Subcutaneous abdominal adipose tissue (tissue), 5 donors: ENCODE measurements around the gene ASH1L.
"Not testable (repeated sequence)": the region's sequence is repeated elsewhere in the genome, so short reads cannot be mapped to it uniquely, and the experiment has no call there.

Experiments used
- H3K27ac ChIP-seq: one replicate; pipeline ENCODE4 v1.7.0; 2013; ENCODE audit warnings: low read depth, mild to moderate bottlenecking, inconsistent platforms, low read length, moderate library complexity
- H3K27me3 ChIP-seq, 5 donors: one replicate each; pipeline ENCODE4 v1.7.0; 2013; ENCODE audit warnings: low read length in 5 of 5, inconsistent platforms in 1 of 5; ENCODE audit not compliant: control insufficient read depth in 5 of 5, insufficient read depth in 4 of 5
- H3K36me3 ChIP-seq, 5 donors: one replicate each; pipeline ENCODE4 v1.7.0; 2013; ENCODE audit warnings: low read length in 5 of 5; ENCODE audit not compliant: control insufficient read depth in 5 of 5, insufficient read depth in 5 of 5
- H3K4me1 ChIP-seq, 5 donors: one replicate each; pipeline ENCODE4 v1.7.0; 2013; ENCODE audit warnings: low read length in 5 of 5, mild to moderate bottlenecking in 3 of 5, moderate library complexity in 1 of 5; ENCODE audit not compliant: control insufficient read depth in 5 of 5, insufficient read depth in 5 of 5
- H3K4me3 ChIP-seq, 5 donors: one replicate each; pipeline ENCODE4 v1.7.0; 2013; ENCODE audit warnings: low read length in 5 of 5, low read depth in 1 of 5
- H3K9ac ChIP-seq, 5 donors: one replicate each; pipeline ENCODE4 v1.7.0; 2013; ENCODE audit warnings: low read length in 5 of 5, mild to moderate bottlenecking in 4 of 5, moderate library complexity in 3 of 5
- H3K9me3 ChIP-seq, 5 donors: one replicate each; pipeline ENCODE4 v1.7.0; 2013; ENCODE audit warnings: low read length in 5 of 5; ENCODE audit not compliant: control insufficient read depth in 5 of 5
- donor health status: healthy.
- donor health status: healthy.
- donor health status: healthy.
- donor health status: healthy.
- donor health status: healthy.

ASH1L gene

DNA sequence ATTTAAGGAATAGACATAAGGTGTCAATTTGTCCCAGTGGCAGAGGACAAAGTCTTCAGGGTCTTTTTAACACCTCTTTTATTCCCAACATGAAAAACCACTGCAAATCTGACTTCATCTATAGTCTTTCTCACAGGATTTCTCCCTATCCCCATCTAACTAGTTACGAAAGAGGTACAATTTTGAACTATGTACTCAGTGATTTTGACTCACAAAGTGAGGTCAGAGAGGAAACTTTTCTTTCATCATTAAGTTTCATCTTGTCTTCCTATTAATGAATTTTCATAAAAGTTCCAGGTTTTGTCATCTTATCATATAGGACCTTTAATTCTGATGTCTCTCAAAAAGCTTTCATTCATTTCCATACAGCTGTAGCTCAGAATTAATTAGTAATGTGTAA lies 63.3 kb downstream of the ASH1L start:
- H3K36me3 ChIP-seq = no peaks in the 10 kb centered on the region
- H3K9me3 ChIP-seq = no peaks in the 10 kb centered on the region
- no peak overlapping the region for H3K27ac ChIP-seq
- H3K4me1 ChIP-seq = peaks cover 0 to 15% (median 10%) of the 10 kb centered on the region in 5 donors
- H3K27me3 ChIP-seq = no peaks in the 10 kb centered on the region
- H3K4me3 ChIP-seq = no peak overlapping the region
- no peak overlapping the region for H3K9ac ChIP-seq

DNA sequence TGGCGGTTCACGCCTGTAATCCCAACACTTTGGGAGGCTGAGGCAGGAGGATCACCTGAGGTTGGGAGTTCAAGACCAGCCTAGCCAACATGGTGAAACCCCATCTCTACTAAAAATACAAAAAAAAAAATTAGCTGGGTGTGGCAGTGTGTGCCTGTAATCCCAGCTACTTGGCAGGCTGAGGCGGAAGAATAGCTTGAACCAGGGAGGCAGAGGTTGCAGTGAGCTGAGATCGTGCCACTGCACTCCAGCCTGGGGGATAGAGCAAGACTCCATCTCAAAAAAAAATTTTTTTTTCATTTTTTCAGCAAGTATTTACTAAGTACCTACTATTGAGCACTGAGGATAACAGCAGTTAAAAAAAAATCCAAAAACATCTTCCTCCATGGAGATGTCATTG lies 69.0 kb downstream of the ASH1L start:
- not testable (repeated sequence) for H3K36me3 ChIP-seq, H3K27me3 ChIP-seq, H3K4me1 ChIP-seq, H3K9ac ChIP-seq, H3K4me3 ChIP-seq, H3K9me3 ChIP-seq, H3K27ac ChIP-seq

DNA sequence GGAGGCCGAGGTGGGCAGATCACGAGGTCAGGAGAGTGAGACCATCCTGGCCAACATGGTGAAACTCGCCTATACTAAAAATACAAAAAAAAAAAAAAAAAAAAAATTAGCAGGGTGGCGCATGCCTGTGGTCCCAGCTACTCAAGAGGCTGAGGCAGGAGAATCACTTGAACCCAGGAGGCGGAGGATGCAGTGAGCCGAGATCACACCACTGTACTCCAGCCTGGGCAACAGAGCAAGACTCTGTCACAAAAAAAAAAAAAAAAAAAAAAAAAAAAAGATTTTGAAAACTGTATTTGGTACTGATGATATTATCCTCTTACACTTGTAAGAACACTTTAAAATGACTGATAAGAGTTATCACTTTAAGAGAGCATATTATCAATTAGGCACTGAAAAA lies 74.2 kb downstream of the ASH1L start:
- not testable (repeated sequence) for H3K27me3 ChIP-seq, H3K27ac ChIP-seq, H3K4me1 ChIP-seq, H3K4me3 ChIP-seq, H3K9me3 ChIP-seq, H3K36me3 ChIP-seq, H3K9ac ChIP-seq

DNA sequence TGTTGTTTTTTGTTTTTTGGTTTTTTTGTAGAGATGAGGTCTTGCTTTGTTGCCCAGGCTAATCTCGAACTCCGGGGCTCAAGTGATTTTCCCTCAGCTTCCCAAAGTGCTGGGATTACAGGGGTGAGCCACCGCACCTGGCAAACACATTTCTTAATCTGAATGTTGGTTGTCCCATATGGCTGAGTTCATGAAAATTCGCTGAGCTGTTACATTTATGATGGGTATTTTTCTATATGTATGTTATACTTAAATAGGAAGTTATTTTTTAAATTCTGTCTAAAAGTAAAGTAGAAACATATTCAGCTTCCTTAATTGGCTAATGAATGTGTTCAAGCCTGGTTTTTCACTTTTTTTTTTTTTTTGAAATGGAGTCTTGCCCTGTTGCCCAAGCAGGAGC lies 75.1 kb downstream of the ASH1L start:
- no peak overlapping the region for H3K27ac ChIP-seq
- H3K9ac ChIP-seq = no peak overlapping the region
- no peaks in the 10 kb centered on the region for H3K27me3 ChIP-seq
- no peaks in the 10 kb centered on the region for H3K9me3 ChIP-seq
- no peaks in the 10 kb centered on the region for H3K4me1 ChIP-seq
- H3K4me3 ChIP-seq = no peak overlapping the region
- H3K36me3 ChIP-seq = no peaks in the 10 kb centered on the region

DNA sequence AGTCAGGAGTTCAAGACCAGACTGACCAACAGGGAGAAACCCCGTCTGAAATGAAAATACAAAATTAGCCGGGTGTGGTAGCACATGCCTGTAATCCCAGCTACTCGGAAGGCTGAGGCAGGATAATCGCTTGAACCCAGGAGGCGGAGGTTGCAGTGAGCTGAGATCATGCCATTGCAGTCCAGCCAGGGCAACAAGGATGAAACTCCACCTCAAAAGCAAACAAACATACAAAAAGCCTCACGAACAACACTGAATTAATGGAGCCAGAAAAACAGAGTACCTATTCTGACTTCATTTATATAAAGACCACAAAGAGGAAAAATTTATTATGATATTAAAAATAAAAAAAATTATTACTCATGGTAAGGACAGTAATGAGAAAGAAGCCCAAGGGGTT lies 75.7 kb downstream of the ASH1L start:
- H3K27me3 ChIP-seq, H3K4me3 ChIP-seq, H3K27ac ChIP-seq, H3K4me1 ChIP-seq, H3K9ac ChIP-seq, H3K36me3 ChIP-seq, H3K9me3 ChIP-seq: not testable (repeated sequence)

DNA sequence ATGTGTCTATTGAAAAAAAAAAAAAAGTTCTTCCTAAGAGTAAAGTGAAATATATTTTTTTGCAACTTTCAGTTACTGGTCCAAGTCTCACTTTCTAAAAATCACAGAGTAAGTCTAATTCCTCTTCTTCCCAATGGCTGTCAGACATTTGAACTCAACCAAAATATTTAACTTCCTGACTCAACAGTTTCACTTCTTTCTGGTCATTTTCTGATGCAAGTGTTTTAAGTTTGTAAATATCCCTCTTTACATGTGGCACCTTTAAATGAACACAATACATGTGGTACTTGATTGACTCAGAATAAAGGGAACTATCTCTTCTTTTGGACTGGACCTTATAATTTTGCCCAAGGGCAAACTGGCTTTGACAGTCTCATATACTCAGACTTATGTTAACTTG lies 76.7 kb downstream of the ASH1L start:
- Histone ChIP-seq H3K9ac (no peak overlapping the region), H3K36me3 (peaks cover 8 to 14% (median 11%) of the 10 kb centered on the region in 5 donors), H3K9me3 (no peaks in the 10 kb centered on the region), H3K27ac (no peak overlapping the region), H3K4me1 (peaks cover 0 to 5% (median 4%) of the 10 kb centered on the region in 5 donors), H3K4me3 (no peak overlapping the region), H3K27me3 (no peaks in the 10 kb centered on the region)

DNA sequence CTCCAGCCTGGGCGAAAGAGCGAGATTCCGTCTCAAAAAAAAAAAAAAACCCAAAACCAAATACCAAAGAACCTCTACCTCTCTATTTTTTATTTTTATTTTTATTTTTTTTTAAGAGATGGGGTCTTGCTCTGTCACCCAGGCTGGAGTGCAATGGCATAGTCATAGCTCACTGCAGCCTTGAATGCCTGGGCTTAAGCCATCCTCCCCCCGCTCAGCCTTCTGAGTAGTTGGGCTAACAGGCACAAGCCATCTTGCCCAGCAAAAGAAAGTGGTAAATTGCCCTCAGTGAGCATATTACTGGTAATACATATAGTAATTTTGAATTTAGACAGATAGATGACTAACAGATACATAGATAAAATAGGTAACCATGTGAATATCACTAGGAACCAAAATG lies 77.4 kb downstream of the ASH1L start:
- no peak overlapping the region for H3K27ac ChIP-seq
- H3K9ac ChIP-seq = no peak overlapping the region
- H3K4me3 ChIP-seq = no peak overlapping the region
- H3K4me1 ChIP-seq = peaks cover 0 to 5% (median 4%) of the 10 kb centered on the region in 5 donors
- H3K27me3 ChIP-seq = no peaks in the 10 kb centered on the region
- H3K36me3 ChIP-seq = peaks cover 11 to 18% (median 13%) of the 10 kb centered on the region in 5 donors
- H3K9me3 ChIP-seq = no peaks in the 10 kb centered on the region

DNA sequence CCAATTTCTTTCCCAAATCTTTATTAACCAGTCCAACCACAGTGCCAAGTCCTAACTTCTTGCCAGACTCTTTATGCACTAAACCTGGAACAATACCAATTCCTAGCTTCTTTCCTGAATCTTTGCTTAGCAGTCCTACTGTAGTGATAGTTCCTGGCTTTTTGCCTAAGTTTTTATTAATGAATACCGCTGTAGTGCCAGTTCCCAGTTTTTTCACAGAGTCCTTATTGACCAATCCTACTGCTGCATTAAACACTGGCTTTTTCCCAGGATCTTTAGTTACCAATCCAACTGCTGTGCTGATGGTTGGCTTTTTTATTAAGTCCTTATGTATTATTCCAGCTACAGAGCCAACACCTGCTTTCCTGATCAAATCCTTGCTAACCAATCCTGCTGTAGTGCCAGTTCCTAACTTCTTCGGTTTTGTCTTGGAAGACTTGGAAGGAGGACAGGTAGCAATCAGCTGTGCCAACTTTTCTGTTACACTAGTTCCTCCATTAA lies 80.8 kb downstream of the ASH1L start:
- Histone ChIP-seq H3K9me3 (no peaks in the 10 kb centered on the region), H3K9ac (no peak overlapping the region), H3K27ac (no peak overlapping the region), H3K27me3 (no peaks in the 10 kb centered on the region), H3K4me3 (no peak overlapping the region), H3K36me3 (peaks cover 11 to 26% (median 21%) of the 10 kb centered on the region in 5 donors), H3K4me1 (peaks cover 0 to 5% (median 4%) of the 10 kb centered on the region in 5 donors)

DNA sequence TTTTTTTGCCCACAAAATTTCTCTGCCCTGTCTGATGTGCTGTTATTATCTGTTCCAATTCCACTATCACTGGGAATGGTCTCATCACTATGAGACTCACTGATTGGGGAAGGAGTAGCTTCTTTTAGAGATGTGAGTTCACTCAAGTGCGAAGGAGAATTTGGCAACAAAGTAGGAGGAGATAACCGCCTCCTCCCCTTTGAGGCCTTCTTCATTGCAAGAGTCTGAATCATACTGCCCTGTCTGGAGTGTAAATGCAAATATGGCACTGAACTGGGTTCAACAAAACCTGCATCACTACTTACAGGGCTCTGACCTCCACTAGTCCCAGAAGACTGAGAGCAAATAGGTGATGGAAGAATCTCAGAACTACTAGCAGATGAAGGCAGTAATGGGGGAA lies 83.4 kb downstream of the ASH1L start:
- Histone ChIP-seq H3K27ac (no peak overlapping the region), H3K4me3 (no peak overlapping the region), H3K9ac (no peak overlapping the region), H3K9me3 (no peaks in the 10 kb centered on the region), H3K4me1 (peaks cover 0 to 5% (median 4%) of the 10 kb centered on the region in 5 donors), H3K27me3 (no peaks in the 10 kb centered on the region), H3K36me3 (peaks cover 11 to 26% (median 21%) of the 10 kb centered on the region in 5 donors)

DNA sequence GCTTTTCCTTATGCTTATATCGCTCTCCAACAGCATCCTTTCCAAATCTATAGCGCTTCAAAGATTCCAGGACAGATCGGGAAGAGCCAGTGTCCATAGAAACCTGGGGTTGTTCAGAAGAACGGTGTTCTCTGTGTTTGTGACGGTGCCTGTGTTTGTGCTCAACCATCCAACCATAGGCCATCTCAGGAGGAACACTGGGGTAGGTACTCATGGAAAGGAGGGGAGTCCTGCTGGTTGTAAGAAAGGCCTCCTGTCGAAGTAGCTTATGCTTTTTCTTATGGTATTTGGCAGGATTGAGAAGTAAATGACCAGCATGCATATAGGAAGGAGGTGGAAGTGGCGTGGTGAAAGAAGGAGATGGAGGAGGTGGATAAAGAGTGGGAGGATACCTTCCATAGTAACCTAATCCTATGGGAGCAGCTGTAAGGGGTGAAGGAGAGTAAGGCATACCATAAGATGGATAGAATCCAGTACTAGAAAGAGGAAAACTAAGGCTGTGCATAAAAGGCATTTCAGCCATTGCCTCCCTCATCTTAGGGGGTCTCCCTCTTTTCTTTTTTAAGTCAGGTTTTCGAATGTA lies 84.2 kb downstream of the ASH1L start:
- H3K4me3 ChIP-seq = no peak overlapping the region
- peaks cover 11 to 26% (median 21%) of the 10 kb centered on the region in 5 donors for H3K36me3 ChIP-seq
- H3K4me1 ChIP-seq = peaks cover 0 to 7% (median 4%) of the 10 kb centered on the region in 5 donors
- H3K9ac ChIP-seq = no peak overlapping the region
- H3K9me3 ChIP-seq = no peaks in the 10 kb centered on the region
- H3K27me3 ChIP-seq = no peaks in the 10 kb centered on the region
- no peak overlapping the region for H3K27ac ChIP-seq
